Dedifferentiated amniotic fluid mesenchymal stem cell (primary cell): Measurements from ENCODE around the gene GLRX5.
"Not testable (repeated sequence)": the region's sequence is repeated elsewhere in the genome, so short reads cannot be mapped to it uniquely, and the experiment has no call there.

ENCODE experiments used
- DNase-seq: peaks from one replicate; pipeline ENCODE4 v3.0.0-alpha.2; 2016; ENCODE audit errors: extremely low spot score

The GLRX5 gene

DNA sequence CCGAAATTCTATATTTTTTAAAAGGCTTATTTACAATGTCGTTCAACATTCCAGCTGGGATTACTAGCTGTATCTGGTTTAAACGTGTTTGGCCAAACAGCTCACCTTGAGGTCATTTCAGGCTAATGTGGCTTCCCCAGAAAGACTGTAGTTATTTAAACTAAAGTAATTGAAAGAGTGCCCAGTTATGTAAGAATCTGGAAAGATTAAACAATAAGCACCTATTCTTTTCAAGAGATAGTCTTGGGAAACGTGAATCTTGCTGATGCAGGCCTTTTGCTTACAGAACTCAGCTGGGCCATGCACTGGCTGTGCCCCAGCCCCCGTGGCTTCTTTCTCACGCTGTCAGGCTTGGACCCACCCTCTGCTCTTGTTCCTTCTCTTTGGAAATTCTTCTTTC, 24.4 kb downstream of the GLRX5 start:
- no peak for DNase-seq

DNA sequence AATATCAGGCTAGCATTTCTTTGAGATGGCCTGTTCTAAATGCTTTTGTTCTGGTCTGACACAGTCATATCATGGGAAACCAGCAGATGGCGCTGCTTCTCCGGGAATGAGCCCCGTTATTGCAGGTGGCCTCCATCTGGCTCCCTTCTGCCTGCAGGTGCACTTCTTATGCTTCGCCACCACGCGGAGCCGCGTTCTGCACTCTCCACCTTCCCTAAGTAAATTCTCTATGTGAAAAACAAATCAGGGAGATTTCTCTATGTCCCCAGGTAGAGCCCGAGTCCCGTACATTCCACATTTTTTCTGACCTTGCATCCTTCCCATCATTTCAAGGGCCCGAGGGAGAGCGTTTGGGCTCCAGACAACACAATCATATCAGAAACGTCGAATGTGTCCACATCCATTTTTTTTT, 26.2 kb downstream of the GLRX5 start:
- peak; percentile 66 for DNase-seq

DNA sequence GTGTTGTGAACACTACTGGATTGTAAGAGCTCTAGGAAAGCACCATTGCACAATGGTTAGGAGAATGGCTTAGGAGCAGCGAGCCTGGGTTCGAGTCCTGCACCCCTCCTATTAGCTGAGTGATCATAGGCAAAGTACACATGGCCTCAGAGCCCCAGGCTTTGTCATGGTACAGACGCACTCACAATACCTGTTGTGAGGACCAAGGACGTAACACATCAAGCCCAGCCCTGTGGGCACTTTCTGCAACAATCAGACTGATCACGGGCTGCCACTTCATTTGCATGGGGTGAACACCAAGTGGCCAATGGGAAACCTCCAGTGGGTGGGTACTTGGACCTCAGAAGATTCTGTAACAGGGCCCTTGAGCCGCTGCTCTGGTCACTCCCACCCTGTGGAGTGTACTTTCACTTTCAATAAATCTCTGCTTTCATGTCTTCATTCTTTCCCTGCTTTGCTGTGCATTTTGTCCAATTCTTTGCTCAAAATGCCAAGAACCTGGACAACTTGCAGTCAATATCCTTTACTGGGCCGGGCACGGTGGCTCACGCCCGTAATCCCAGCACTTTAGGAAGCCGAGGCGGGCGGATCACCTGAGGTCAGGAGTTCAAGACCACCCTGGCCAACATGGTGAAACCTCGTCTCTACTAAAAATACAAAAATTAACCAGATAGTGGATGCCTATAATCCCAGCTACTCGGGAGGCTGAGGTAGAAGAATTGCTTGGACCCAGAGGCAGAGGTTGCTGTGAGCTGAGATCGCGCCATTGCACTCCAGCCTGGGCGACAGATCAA, 28.2 kb downstream of the GLRX5 start:
- no peak for DNase-seq

DNA sequence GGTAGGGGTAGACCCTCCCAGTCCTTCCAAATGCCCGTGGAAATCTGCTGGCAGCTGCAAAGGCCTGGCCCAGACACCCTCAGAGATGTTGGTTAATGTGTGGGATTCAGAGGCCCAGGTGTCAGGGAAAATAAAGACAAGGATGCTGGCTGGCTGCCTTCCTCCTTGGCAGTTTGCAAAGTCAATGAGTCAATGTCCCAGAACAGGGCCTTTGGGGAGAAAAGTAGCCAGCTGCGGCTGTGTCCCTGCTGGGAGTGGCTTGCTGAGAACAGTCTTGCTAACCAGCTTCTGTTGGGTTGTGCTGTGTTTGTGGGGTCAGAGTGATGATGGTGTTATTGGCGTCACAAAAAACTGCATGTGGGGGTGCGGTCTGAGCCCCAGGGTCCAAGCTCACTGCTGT, 29.2 kb downstream of the GLRX5 start:
- DNase-seq, result no peak

DNA sequence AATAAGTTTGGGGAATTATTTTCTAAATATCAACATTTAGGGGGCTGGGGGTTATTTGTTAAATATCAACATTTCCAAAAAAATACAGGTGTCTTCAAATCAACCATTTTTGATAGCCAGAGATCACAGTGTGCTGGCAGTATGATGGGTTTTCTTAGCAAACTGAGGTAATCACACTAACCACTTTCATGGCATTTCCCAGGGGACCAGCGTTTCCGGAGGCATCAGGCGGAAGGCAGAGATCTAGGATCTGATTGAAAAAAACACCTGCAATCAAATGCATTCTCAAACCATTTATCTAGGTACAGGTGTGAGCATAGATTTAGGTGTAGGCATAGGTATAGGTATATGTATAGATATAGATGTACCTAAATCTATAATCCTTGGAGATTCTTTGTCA, 34.6 kb downstream of the GLRX5 start:
- DNase-seq, result no peak

DNA sequence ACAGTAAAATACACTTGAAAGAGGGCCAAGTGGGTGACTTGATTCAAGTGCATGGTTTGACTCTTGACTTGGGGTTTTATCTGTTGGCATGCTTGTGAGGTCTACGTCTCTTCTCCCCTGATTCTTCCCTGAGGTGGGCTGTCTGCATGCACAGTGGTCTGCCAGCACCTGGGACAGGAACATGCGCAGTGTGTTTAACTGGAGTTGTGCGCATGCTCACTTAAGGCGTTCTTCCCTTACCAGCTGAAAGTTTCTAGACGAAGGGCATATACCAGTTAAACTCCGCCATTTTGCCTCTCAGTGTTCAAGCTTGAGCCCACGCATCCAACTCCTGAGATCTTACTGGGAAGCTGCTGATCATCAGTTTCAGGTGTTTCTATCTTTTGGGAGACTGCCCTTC, 38.5 kb downstream of the GLRX5 start:
- DNase-seq, result no peak

DNA sequence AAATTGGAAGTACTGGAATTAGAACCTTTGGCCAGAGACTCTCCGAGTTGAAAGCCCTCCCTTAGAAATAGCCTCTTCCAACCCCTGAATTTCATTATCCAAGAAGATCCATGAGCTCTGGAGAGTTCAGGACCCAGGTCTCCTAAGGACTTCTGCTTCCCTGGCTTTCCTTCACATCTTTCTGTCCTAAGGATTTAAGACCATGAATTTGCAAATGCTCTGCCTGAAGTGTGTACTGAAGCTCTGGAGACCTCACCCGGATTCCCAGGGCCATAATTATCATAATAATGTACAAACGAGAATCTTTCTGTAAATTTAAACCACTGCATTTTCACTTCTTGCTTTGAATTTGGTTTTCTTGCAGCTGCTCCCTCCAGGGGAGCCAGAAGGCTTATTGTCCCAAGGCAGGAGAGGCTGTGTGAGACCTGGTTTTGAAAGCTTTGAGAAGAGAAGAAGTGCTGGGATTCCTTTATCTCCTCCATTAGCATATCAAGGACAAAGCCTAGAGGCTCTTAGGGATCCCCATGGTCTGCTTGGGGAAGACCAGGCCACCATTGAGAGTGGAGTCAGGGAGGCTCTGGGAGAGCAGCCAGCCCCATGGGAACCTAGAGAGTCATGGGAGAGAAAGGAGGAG, 41.1 kb downstream of the GLRX5 start:
- no peak for DNase-seq

DNA sequence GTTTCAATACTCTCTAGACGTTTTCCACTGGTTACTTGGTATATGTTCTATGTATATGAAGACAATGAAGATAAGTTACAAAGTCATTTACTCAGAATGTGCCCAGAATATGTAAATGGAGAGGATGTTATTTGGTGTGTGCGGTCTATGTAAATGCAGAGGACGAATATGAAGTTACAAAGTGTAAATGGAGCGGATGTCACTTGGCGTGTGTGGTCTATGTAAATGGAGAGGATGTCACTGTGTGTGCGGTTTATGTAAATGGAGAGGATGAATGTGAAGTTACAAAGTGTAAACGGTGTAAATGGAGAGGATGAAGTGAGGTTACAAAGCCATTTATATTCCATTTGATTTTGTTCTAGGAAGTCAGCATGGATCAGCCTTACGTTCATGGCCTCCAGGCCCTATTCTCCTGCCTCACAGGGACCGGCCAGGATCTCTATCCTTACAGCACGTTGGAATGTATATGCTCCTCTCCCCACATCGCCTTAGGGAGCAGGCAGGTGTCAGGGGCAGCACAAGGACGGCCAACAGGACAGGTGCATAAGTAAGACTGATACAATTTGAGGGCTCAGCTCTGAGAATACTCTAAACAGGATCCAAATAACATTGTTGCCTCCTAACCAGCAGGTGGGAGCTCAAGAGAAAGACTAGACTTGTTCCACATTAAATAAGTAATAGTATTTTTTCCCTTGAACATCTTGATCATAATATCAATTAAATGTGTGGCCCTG, 42.4 kb downstream of the GLRX5 start:
- DNase-seq, result no peak

DNA sequence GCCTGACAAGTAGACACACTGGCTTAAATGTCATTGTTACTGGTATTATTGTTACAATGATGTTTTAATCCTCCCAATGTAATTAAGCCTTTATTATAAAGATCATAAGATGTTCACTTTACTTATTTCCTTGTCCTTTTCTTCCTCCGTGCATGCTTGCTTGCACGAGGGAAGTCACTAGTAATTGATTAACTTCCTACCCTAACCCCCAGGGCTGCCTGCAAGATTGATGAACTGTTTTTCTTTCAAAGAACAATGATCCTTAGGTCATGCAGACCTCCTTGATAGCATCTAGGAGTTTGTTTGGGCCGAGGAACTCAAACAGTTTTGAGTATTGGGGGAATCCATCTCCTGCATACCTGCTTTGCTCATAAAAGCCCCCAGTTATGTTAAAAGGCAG, 43.0 kb downstream of the GLRX5 start:
- DNase-seq, result no peak

DNA sequence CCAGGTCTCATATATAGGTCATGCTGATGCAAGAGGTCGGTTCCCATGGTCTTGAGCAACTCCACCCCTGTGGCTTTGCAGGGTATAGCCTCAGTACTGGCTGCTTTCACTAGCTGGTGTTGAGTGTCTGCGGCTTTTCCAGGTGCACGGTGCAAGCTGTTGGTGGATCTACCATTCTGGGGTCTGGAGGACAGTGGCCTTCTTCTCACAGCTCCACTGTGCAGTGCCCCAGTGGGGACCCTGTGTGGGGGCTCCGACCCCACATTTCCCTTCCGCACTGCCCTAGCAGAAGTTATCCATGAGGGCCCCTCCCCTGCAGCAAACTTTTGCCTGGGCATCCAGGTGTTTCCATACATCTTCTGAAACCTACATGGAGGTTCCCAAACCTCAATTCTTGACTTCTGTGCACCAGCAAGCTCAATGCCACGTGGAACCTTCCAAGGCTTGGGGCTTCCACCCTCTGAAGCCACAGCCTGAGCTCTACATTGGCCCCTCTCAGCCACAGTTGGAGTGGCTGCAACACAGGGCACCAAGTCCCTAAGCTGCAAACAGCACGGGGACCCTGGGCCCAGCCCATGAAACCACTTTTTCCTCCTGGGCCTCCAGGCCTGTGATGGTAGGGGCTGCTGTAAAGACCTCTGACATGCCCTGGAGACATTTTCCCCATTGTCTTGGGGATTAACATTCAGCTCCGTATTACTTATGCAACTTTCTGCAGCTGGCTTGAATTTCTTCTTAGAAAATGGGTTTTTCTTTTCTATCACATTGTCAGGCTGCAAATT, 49.2 kb downstream of the GLRX5 start:
- DNase-seq, result not testable (repeated sequence)

DNA sequence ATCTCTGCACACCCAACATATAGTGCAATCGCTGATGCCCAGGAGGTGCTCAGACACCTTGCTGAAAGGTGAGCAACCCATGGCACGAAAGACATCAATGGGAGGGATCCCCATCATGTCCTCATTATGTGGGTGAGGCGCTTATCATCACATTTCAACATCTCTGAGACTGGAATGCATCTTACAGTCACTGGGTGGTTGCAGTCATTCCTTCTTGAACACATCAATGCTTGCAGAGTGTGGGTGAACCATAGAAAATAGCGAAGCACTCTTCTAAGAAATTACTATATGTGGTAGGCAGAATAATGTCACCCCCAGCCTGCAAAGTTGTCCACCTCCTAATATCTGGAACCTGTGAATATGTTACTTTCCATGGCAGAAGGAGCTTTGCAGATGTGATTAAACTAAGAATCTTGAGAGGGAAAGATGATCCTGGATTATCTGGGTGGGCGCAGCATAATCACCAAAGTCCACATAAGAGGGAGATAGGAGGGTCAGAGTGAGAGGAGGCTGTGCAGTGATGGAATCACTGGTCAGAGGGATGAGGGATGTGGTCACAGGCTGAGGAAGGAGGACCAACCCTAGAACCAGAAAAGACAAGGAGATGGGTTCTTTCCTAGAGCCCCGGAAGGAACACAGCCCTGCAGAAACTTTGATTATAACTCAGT, 51.2 kb downstream of the GLRX5 start:
- DNase-seq, result no peak

DNA sequence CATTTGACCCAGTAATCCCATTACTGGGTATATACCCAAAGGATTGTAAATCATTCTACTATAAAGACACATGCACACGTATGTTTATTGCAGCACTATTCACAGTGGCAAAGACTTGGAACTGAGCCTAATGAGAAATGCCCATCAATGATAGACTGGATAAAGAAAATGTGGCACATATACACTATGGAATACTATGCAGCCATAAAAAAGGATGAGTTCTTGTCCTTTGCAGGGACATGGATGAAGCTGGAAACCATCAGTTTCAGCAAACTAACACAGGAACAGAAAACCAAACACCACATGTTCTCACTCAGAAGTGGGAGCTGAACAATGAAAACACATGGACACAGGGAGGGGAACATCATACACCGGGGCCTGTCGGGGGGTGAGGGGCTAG, 56.3 kb downstream of the GLRX5 start:
- DNase-seq, result not testable (repeated sequence)
